Endothelial cell of umbilical vein (primary cell): ENCODE measurements around the gene PSMA6. TPM values are rescaled to one million over a fixed set of nuclear protein-coding genes. Genes with fewer than 3 reads are reported as not detected.

Experiments
- BruUV-seq: library from RNA; stranded (reverse); fragments of 400-500 nt; replicated peaks from 2 replicates; lab custom pipeline; 2021; lab: Mats Ljungman, UMichigan
- CTCF ChIA-PET: fragments of 300-600, 350-600 bp; sonication (Branson Sonifier 250); formaldehyde crosslinking; loops from one replicate; lab custom pipeline; 2021; ENCODE audit warnings: antibody characterized with exemption, inconsistent platforms; lab: Charles Lee
- POLR2A ChIA-PET: fragments of 300-600, 350-600 bp; sonication (Branson Sonifier 250); formaldehyde crosslinking; loops from one replicate; lab custom pipeline; 2021; ENCODE audit warnings: antibody characterized with exemption, inconsistent platforms; lab: Charles Lee
- DNase-seq: peaks from one replicate; pipeline ENCODE4 v3.0.0-alpha.2; 2011; ENCODE audit warnings: low read depth, low spot score
- FAIRE-seq: peaks from 2 replicates; lab custom pipeline; 2011; peaks lifted over from hg19 to GRCh38; lab: Jason Lieb, UNC
- H2AFZ ChIP-seq: 2 replicates; pipeline ENCODE4 v1.6.0; 2012; ENCODE audit warnings: low read depth, low read length, control low read depth, inconsistent platforms
- H3K27ac ChIP-seq: 2 replicates; pipeline ENCODE4 v1.5.1; 2011; ENCODE audit warnings: low read depth, mild to moderate bottlenecking, control low read depth, low read length, moderate library complexity; ENCODE audit not compliant: insufficient read depth
- H3K27me3 ChIP-seq, 2 experiments: 2 replicates each; pipeline versions ENCODE4 v1.6.0 to v1.6.1; 2011; ENCODE audit warnings: low read length in 2 of 2, mixed read lengths in 1 of 2; ENCODE audit not compliant: control insufficient read depth in 2 of 2, insufficient read depth in 2 of 2
- H3K36me3 ChIP-seq, 2 experiments: 2 replicates in 1 of 2; 3 replicates in 1 of 2; pipeline ENCODE4 v1.5.1; 2011; ENCODE audit warnings: low read length in 2 of 2, mild to moderate bottlenecking in 1 of 2, moderate library complexity in 1 of 2; ENCODE audit not compliant: control insufficient read depth in 2 of 2, insufficient read depth in 2 of 2; ENCODE audit errors: extremely low read depth in 1 of 2
- H3K4me1 ChIP-seq: 3 replicates; pipeline ENCODE4 v1.5.1; 2011; ENCODE audit warnings: mild to moderate bottlenecking, low read length; ENCODE audit not compliant: control insufficient read depth, insufficient read depth; ENCODE audit errors: extremely low read depth
- H3K4me2 ChIP-seq: 2 replicates; pipeline ENCODE4 v1.6.1; 2011; ENCODE audit warnings: low read length, control low read depth, mixed read lengths; ENCODE audit not compliant: insufficient read depth
- H3K4me3 ChIP-seq, 3 experiments: fragments of 200-600 bp in 1 of 3; sonication (generic), shearing (Covaris generic) in 1 of 3; replicated peaks in 1 of 3; 2 replicates each; pipeline ENCODE4 v1.5.1; 2011 to 2016; ENCODE audit warnings: control low read depth in 3 of 3, low read length in 3 of 3, mild to moderate bottlenecking in 2 of 3, inconsistent platforms in 1 of 3, low read depth in 1 of 3, moderate library complexity in 1 of 3; ENCODE audit not compliant: insufficient read depth in 1 of 3
- H3K79me2 ChIP-seq: 2 replicates; pipeline ENCODE4 v1.6.0; 2012; ENCODE audit warnings: low read length, inconsistent platforms; ENCODE audit not compliant: control insufficient read depth, insufficient read depth
- H3K9ac ChIP-seq: replicated peaks from 2 replicates; pipeline ENCODE3; 2011; ENCODE audit warnings: low read length, control low read depth; ENCODE audit not compliant: insufficient read depth; ENCODE audit errors: extremely low read depth
- H3K9me1 ChIP-seq: replicated peaks from 3 replicates; pipeline ENCODE4 v1.6.0; 2011; ENCODE audit warnings: mild to moderate bottlenecking, low read length; ENCODE audit not compliant: control insufficient read depth, insufficient read depth; ENCODE audit errors: extremely low read depth
- H3K9me3 ChIP-seq: replicated peaks from 2 replicates; pipeline ENCODE4 v1.5.1; 2012; ENCODE audit warnings: low read length, inconsistent platforms; ENCODE audit not compliant: control insufficient read depth, insufficient read depth
- H4K20me1 ChIP-seq: replicated peaks from 2 replicates; pipeline ENCODE3; 2011; ENCODE audit warnings: mild to moderate bottlenecking, low read length; ENCODE audit not compliant: control insufficient read depth, insufficient read depth; ENCODE audit errors: extremely low read depth
- CTCF ChIP-seq, 2 donors: IDR thresholded peaks; 1 replicate in 1 of 2; 2 replicates in 1 of 2; pipeline ENCODE4 v1.5.1; 2011; ENCODE audit warnings: low read length in 2 of 2, mild to moderate bottlenecking in 2 of 2, moderate library complexity in 2 of 2, control low read depth in 1 of 2, inconsistent platforms in 1 of 2, low read depth in 1 of 2; ENCODE audit not compliant: insufficient read depth in 1 of 2; ENCODE audit errors: extremely low read depth in 1 of 2
- EZH2 ChIP-seq: IDR thresholded peaks from 2 replicates; pipeline ENCODE4 v1.6.1; 2012; ENCODE audit warnings: borderline replicate concordance, low read depth, mild to moderate bottlenecking, moderate library complexity, low read length, inconsistent platforms; ENCODE audit not compliant: severe bottlenecking
- FOS ChIP-seq: IDR thresholded peaks from 2 replicates; pipeline ENCODE4 v1.6.1; 2011; ENCODE audit warnings: mild to moderate bottlenecking, low read length, moderate library complexity, borderline replicate concordance; ENCODE audit not compliant: insufficient read depth
- GATA2 ChIP-seq: IDR thresholded peaks from 2 replicates; pipeline ENCODE4 v1.7.0; 2011; ENCODE audit warnings: low read depth, mild to moderate bottlenecking, moderate library complexity, mixed read lengths, low read length; ENCODE audit not compliant: insufficient read length, insufficient read depth
- JUN ChIP-seq: IDR thresholded peaks from 2 replicates; pipeline ENCODE4 v1.6.1; 2011; ENCODE audit warnings: borderline replicate concordance, low read depth; ENCODE audit not compliant: insufficient read length, insufficient read depth
- MAX ChIP-seq: IDR thresholded peaks from 2 replicates; pipeline ENCODE4 v1.6.1; 2011; ENCODE audit not compliant: insufficient read depth, insufficient read length
- MYC ChIP-seq: IDR thresholded peaks from one replicate; pipeline ENCODE4 v1.6.1; 2011; ENCODE audit warnings: mild to moderate bottlenecking, low read depth, low read length
- POLR2A ChIP-seq: IDR thresholded peaks from 2 replicates; pipeline ENCODE4 v1.6.1; 2012; ENCODE audit warnings: low read depth, mild to moderate bottlenecking, control low read depth, low read length
- POLR2AphosphoS5 ChIP-seq: IDR thresholded peaks from 2 replicates; pipeline ENCODE4 v1.6.1; 2012; ENCODE audit warnings: low read depth, mild to moderate bottlenecking, control low read depth, low read length, moderate library complexity; ENCODE audit not compliant: insufficient read depth
- dilution Hi-C: fragments of 300-500 bp; cut with MboI; formaldehyde crosslinking; loops from one replicate; pipeline ENCODE4 v1.15.0; 2019; ENCODE audit warnings: low sequenced_read_pairs; ENCODE audit not compliant: extremely low pct_ligation_motif_present
- intact Hi-C: fragments of 100-400 bp; cut with micrococcal nuclease; formaldehyde crosslinking; loops from one replicate; pipeline ENCODE4 v1.10.0; 2022
- polyA plus RNA-seq, 4 experiments: library from polyadenylated mRNA; depleted of rRNA in 3 of 4; stranded (reverse) in 3 of 4; unstranded in 1 of 4; fragments of >200 nt; gene quantifications; 2 replicates each; pipeline versions ENCODE4 v1.2.1 to v1.2.3, GENCODE V29; 2011 to 2012; ENCODE audit warnings: missing spikeins in 1 of 4
- total RNA-seq: library from RNA; stranded (reverse); gene quantifications from 2 replicates; pipeline ENCODE4 v1.2.3, GENCODE V29; 2021

Gene PSMA6
- total and polyA plus RNA-seq, 2 donors (not counting 3 experiments of a cell fraction or from before 2014, with no cell fraction given), result 170 to 197 TPM

GRCh38 chr14:35248476-35248788 lies 43.8 kb upstream of the PSMA6 start:
- dilution Hi-C loops, result no loop called here
- ChIA-PET POLR2A (no interaction called here), CTCF (interaction anchor here (1.0 to 2.2 kb wide), 4 partner anchors 15 to 174 kb away, joined by 3 to 6 read pairs (median 4); no protein-coding TSS in a partner anchor)
- TF ChIP-seq POLR2AphosphoS5 (no peak), MYC (no peak), FOS (no peak), JUN (no peak), MAX (no peak), EZH2 (no peak), GATA2 (no peak), CTCF (IDR thresholded peaks at IDR 0.05; ENCODE audit: extremely low read depth in 1 of 2, insufficient read depth in 1 of 2, low read depth in 1 of 2, low read length in 2 of 2) (no peak), POLR2A (no peak)
- BruUV-seq, result no TSS peak
- intact Hi-C loops, result no loop called here
- no peaks in the 10 kb centered on the region for H3K27me3 ChIP-seq
- no peaks in the 10 kb centered on the region for H3K9me3 ChIP-seq
- H3K9me1 ChIP-seq, result no peaks in the 10 kb centered on the region
- no peak overlapping the region for H2AFZ ChIP-seq
- no peaks in the 10 kb centered on the region for H3K4me1 ChIP-seq
- H3K4me3 ChIP-seq, result no peak overlapping the region
- H3K27ac ChIP-seq, result no peak overlapping the region
- H3K79me2 ChIP-seq, result no peaks in the 10 kb centered on the region
- H3K36me3 ChIP-seq, result no peaks in the 10 kb centered on the region
- no peak for FAIRE-seq
- no peak for DNase-seq
- no peaks in the 10 kb centered on the region for H4K20me1 ChIP-seq
- H3K9ac ChIP-seq, result no peak overlapping the region
- no peak overlapping the region for H3K4me2 ChIP-seq
